Activated naive CD8-positive, alpha-beta T cell treated with anti-CD3 and anti-CD28 coated beads for 36 hours (primary cell): ENCODE measurements around the gene DDX10. TPM values are rescaled to one million over a fixed set of nuclear protein-coding genes. Genes with fewer than 3 reads are reported as not detected.

Experiments
- DNase-seq: peaks from one replicate; pipeline ENCODE4 v3.0.0; 2021
- H3K27ac Mint-ChIP-seq: one replicate; pipeline ENCODE4 v1.8.0; 2022; ENCODE audit warnings: mild to moderate bottlenecking, moderate library complexity, mixed read lengths
- H3K27me3 Mint-ChIP-seq: one replicate; pipeline ENCODE4 v1.8.0; 2022; ENCODE audit warnings: mild to moderate bottlenecking, mixed read lengths
- H3K36me3 Mint-ChIP-seq: one replicate; pipeline ENCODE4 v1.8.0; 2021; ENCODE audit warnings: mild to moderate bottlenecking, mixed read lengths
- H3K4me1 Mint-ChIP-seq: one replicate; pipeline ENCODE4 v1.8.0; 2021; ENCODE audit warnings: mixed read lengths
- H3K4me3 Mint-ChIP-seq: one replicate; pipeline ENCODE4 v1.8.0; 2022; ENCODE audit warnings: mild to moderate bottlenecking, moderate library complexity, mixed read lengths
- H3K9me3 Mint-ChIP-seq: one replicate; pipeline ENCODE4 v1.8.0; 2022; ENCODE audit warnings: mixed read lengths
- total RNA-seq, 2 experiments: library from RNA; stranded (reverse); gene quantifications; one replicate each; pipeline ENCODE4 v1.2.3, GENCODE V29; 2021

DDX10 gene
- total RNA-seq, 2 experiments from 2014 or later: 55.7 to 56.0 TPM

- no peak for DNase-seq
- peaks cover 15% of the 10 kb centered on the region for H3K4me1 Mint-ChIP-seq
- H3K27me3 Mint-ChIP-seq: no peaks in the 10 kb centered on the region
- no peaks in the 10 kb centered on the region for H3K9me3 Mint-ChIP-seq
- H3K4me3 Mint-ChIP-seq: no peak overlapping the region
- peaks cover 23% of the 10 kb centered on the region for H3K36me3 Mint-ChIP-seq
- H3K27ac Mint-ChIP-seq: no peak overlapping the region
Observed at GRCh38 chr11:108838102-108838791, 173.4 kb downstream of the DDX10 start.

GRCh38 chr11:108838792-108839105 is 173.9 kb downstream of the DDX10 start:
- H3K27ac Mint-ChIP-seq: no peak overlapping the region
- H3K4me3 Mint-ChIP-seq: no peak overlapping the region
- DNase-seq: no peak
- H3K27me3 Mint-ChIP-seq: no peaks in the 10 kb centered on the region
- H3K9me3 Mint-ChIP-seq: no peaks in the 10 kb centered on the region
- peaks cover 11% of the 10 kb centered on the region for H3K4me1 Mint-ChIP-seq
- peaks cover 21% of the 10 kb centered on the region for H3K36me3 Mint-ChIP-seq

- no peaks in the 10 kb centered on the region for H3K27me3 Mint-ChIP-seq
- peaks cover 5% of the 10 kb centered on the region for H3K4me1 Mint-ChIP-seq
Observed at GRCh38 chr11:108846009-108846408, 181.1 kb downstream of the DDX10 start.

GRCh38 chr11:108847298-108847990 is 182.6 kb downstream of the DDX10 start:
- no peak overlapping the region for H3K4me3 Mint-ChIP-seq
- no peak overlapping the region for H3K27ac Mint-ChIP-seq

More at GRCh38 chr11:108846009-108846408, 181.1 kb downstream of the DDX10 start:
- no peaks in the 10 kb centered on the region for H3K9me3 Mint-ChIP-seq
- no peak overlapping the region for H3K4me3 Mint-ChIP-seq
- peaks cover 27% of the 10 kb centered on the region for H3K36me3 Mint-ChIP-seq
- no peak for DNase-seq
- no peak overlapping the region for H3K27ac Mint-ChIP-seq

GRCh38 chr11:108851781-108852180 is 186.9 kb downstream of the DDX10 start:
- H3K27me3 Mint-ChIP-seq: no peaks in the 10 kb centered on the region
- H3K9me3 Mint-ChIP-seq: no peaks in the 10 kb centered on the region
- H3K4me1 Mint-ChIP-seq: peaks cover 30% of the 10 kb centered on the region
- no peak for DNase-seq
- no peak overlapping the region for H3K4me3 Mint-ChIP-seq
- peaks cover 30% of the 10 kb centered on the region for H3K36me3 Mint-ChIP-seq
- no peak overlapping the region for H3K27ac Mint-ChIP-seq

More at GRCh38 chr11:108847298-108847990, 182.6 kb downstream of the DDX10 start:
- Mint-ChIP-seq H3K4me1 (peaks cover 2% of the 10 kb centered on the region), H3K27me3 (no peaks in the 10 kb centered on the region), H3K36me3 (peaks cover 27% of the 10 kb centered on the region), H3K9me3 (no peaks in the 10 kb centered on the region)
- DNase-seq: no peak

GRCh38 chr11:108852701-108853100 is 187.8 kb downstream of the DDX10 start:
- no peak for DNase-seq
- no peak overlapping the region for H3K4me3 Mint-ChIP-seq
- peaks cover 30% of the 10 kb centered on the region for H3K36me3 Mint-ChIP-seq
- peaks cover 33% of the 10 kb centered on the region for H3K4me1 Mint-ChIP-seq
- H3K27ac Mint-ChIP-seq: no peak overlapping the region
- no peaks in the 10 kb centered on the region for H3K27me3 Mint-ChIP-seq
- H3K9me3 Mint-ChIP-seq: no peaks in the 10 kb centered on the region

- H3K9me3 Mint-ChIP-seq: no peaks in the 10 kb centered on the region
- no peak overlapping the region for H3K27ac Mint-ChIP-seq
- no peaks in the 10 kb centered on the region for H3K27me3 Mint-ChIP-seq
- peaks cover 30% of the 10 kb centered on the region for H3K36me3 Mint-ChIP-seq
- H3K4me3 Mint-ChIP-seq: no peak overlapping the region
- DNase-seq: no peak
- peaks cover 33% of the 10 kb centered on the region for H3K4me1 Mint-ChIP-seq
Observed at GRCh38 chr11:108853151-108853550, 188.3 kb downstream of the DDX10 start.

GRCh38 chr11:108853864-108854263 is 189.0 kb downstream of the DDX10 start:
- H3K36me3 Mint-ChIP-seq: peaks cover 30% of the 10 kb centered on the region
- H3K4me3 Mint-ChIP-seq: peak overlapping the region; percentile 70
- DNase-seq: no peak
- no peaks in the 10 kb centered on the region for H3K27me3 Mint-ChIP-seq
- peak overlapping the region; percentile 81 for H3K27ac Mint-ChIP-seq
- peaks cover 31% of the 10 kb centered on the region for H3K4me1 Mint-ChIP-seq
- H3K9me3 Mint-ChIP-seq: no peaks in the 10 kb centered on the region

- DNase-seq: no peak
- H3K27me3 Mint-ChIP-seq: no peaks in the 10 kb centered on the region
- H3K36me3 Mint-ChIP-seq: peaks cover 31% of the 10 kb centered on the region
- peak overlapping the region; percentile 81 for H3K27ac Mint-ChIP-seq
- H3K4me1 Mint-ChIP-seq: peaks cover 33% of the 10 kb centered on the region
- no peaks in the 10 kb centered on the region for H3K9me3 Mint-ChIP-seq
- H3K4me3 Mint-ChIP-seq: peak overlapping the region; percentile 70
Observed at GRCh38 chr11:108854346-108854745, 189.5 kb downstream of the DDX10 start.

- DNase-seq: no peak
- Mint-ChIP-seq H3K4me3 (no peak overlapping the region), H3K27ac (no peak overlapping the region), H3K9me3 (no peaks in the 10 kb centered on the region), H3K4me1 (peaks cover 42% of the 10 kb centered on the region), H3K36me3 (peaks cover 32% of the 10 kb centered on the region), H3K27me3 (no peaks in the 10 kb centered on the region)
Observed at GRCh38 chr11:108857382-108857781, 192.5 kb downstream of the DDX10 start.

GRCh38 chr11:108858622-108859021 is 193.8 kb downstream of the DDX10 start:
- Mint-ChIP-seq H3K4me1 (peaks cover 43% of the 10 kb centered on the region), H3K27ac (no peak overlapping the region), H3K4me3 (no peak overlapping the region), H3K27me3 (no peaks in the 10 kb centered on the region), H3K9me3 (no peaks in the 10 kb centered on the region), H3K36me3 (peaks cover 30% of the 10 kb centered on the region)
- DNase-seq: no peak

GRCh38 chr11:108859510-108859909 is 194.6 kb downstream of the DDX10 start:
- H3K27me3 Mint-ChIP-seq: no peaks in the 10 kb centered on the region
- DNase-seq: no peak
- no peaks in the 10 kb centered on the region for H3K9me3 Mint-ChIP-seq
- H3K4me3 Mint-ChIP-seq: no peak overlapping the region
- no peak overlapping the region for H3K27ac Mint-ChIP-seq
- H3K4me1 Mint-ChIP-seq: peaks cover 37% of the 10 kb centered on the region
- peaks cover 26% of the 10 kb centered on the region for H3K36me3 Mint-ChIP-seq

GRCh38 chr11:108863528-108863927 is 198.7 kb downstream of the DDX10 start:
- Mint-ChIP-seq H3K27me3 (no peaks in the 10 kb centered on the region), H3K4me3 (no peak overlapping the region), H3K27ac (no peak overlapping the region), H3K9me3 (no peaks in the 10 kb centered on the region), H3K36me3 (peaks cover 11% of the 10 kb centered on the region), H3K4me1 (peaks cover 47% of the 10 kb centered on the region)
- no peak for DNase-seq

- Mint-ChIP-seq H3K36me3 (peaks cover 4% of the 10 kb centered on the region), H3K4me3 (no peak overlapping the region), H3K27me3 (no peaks in the 10 kb centered on the region), H3K9me3 (no peaks in the 10 kb centered on the region), H3K4me1 (peaks cover 47% of the 10 kb centered on the region), H3K27ac (no peak overlapping the region)
- DNase-seq: no peak
Observed at GRCh38 chr11:108865406-108865805, 200.5 kb downstream of the DDX10 start.

GRCh38 chr11:108866781-108867180 is 201.9 kb downstream of the DDX10 start:
- Mint-ChIP-seq H3K9me3 (no peaks in the 10 kb centered on the region), H3K27ac (no peak overlapping the region), H3K4me3 (no peak overlapping the region), H3K27me3 (no peaks in the 10 kb centered on the region), H3K4me1 (peaks cover 48% of the 10 kb centered on the region), H3K36me3 (peaks cover 6% of the 10 kb centered on the region)
- DNase-seq: no peak
